GM12892 (cell line): ENCODE results near the gene CCDC136.

ENCODE experiments used
- DNase-seq: peaks from one replicate; pipeline ENCODE4 v3.0.0; 2011; ENCODE audit not compliant: insufficient read length
- FAIRE-seq: peaks from 2 replicates; lab custom pipeline; 2011; peaks lifted over from hg19 to GRCh38; lab: Jason Lieb, UNC
- POLR2A ChIP-seq: IDR thresholded peaks from 2 replicates; pipeline ENCODE4 v1.6.1; 2011; ENCODE audit warnings: low read depth, low read length, control low read depth
- POLR2AphosphoS5 ChIP-seq: IDR thresholded peaks from 2 replicates; pipeline ENCODE4 v1.6.1; 2011; ENCODE audit warnings: low read depth, low read length, control low read depth
- TAF1 ChIP-seq: IDR thresholded peaks from 2 replicates; pipeline ENCODE4 v1.6.1; 2011; ENCODE audit warnings: low read depth, mild to moderate bottlenecking, control low read depth, low read length, borderline replicate concordance

Gene CCDC136

DNA sequence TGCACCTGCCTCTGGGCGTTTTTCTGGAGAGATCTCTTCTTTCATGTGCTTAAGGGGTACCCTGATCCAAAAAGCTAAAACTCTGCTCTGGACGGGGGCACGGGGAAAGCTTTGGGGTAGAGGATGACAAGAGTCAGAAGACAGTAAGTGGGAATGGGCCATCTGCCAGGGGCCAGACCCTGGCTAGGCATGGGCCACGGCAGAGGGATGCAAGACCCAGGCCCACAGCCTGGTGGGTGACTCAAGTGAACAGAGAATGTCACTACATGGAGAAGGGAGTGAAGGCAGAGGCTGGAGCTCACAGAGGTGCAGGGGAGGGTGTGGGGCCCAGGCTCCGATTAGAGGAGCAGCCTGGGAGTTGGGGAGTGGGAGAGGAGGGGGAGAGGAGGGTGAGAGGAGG is 53.7 kb downstream of the CCDC136 start:
- no peak for DNase-seq
- TF ChIP-seq POLR2A (no peak), POLR2AphosphoS5 (no peak), TAF1 (no peak)
- FAIRE-seq, result no peak

DNA sequence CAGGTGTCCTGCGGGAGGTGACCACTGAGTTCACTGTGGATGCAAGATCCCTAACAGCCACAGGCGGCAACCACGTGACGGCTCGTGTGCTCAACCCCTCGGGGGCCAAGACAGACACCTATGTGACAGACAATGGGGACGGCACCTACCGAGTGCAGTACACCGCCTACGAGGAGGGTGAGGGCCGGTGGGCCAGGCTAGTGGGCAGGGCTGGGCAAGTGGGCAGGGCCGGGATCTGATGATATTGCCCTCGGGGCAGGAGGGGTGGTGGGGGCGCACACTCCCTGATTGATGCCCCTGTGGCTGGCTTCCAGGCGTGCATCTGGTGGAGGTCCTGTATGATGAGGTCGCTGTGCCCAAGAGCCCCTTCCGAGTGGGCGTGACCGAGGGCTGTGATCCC is 54.2 kb downstream of the CCDC136 start:
- DNase-seq, result no peak
- TF ChIP-seq TAF1, result no peak
- no peak for TF ChIP-seq POLR2A
- no peak for TF ChIP-seq POLR2AphosphoS5
- FAIRE-seq, result no peak

DNA sequence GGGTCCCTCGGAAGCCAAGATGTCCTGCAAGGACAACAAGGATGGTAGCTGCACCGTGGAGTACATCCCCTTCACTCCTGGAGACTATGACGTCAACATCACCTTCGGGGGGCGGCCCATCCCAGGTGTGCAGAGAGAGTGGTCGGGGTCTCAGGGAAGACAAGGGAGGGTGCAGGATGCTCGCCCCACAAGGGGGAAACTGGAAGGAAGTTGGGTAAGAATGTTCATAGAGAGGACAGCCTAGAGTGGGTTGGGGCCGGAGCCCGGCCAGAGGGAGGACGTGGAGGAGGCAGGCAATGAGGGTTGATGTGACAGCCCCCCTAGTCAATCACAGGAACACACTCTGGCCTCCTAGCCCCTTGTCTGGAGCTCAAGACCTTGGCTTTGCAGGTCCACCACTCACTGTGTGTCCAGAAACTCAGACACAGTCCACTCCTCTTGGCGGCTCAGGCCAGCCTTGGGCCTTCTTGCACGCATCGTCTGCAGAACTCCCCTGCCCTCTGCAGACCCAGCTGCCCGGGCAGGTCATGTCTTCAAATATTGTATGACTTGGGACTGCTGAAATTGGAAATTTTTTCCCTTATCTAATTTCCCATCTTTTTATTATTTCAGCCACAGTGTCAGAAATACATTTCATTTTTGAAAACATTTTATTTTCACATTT is 55.1 kb downstream of the CCDC136 start:
- DNase-seq (no peak), FAIRE-seq (no peak)
- TF ChIP-seq POLR2A (no peak), TAF1 (no peak), POLR2AphosphoS5 (no peak)

DNA sequence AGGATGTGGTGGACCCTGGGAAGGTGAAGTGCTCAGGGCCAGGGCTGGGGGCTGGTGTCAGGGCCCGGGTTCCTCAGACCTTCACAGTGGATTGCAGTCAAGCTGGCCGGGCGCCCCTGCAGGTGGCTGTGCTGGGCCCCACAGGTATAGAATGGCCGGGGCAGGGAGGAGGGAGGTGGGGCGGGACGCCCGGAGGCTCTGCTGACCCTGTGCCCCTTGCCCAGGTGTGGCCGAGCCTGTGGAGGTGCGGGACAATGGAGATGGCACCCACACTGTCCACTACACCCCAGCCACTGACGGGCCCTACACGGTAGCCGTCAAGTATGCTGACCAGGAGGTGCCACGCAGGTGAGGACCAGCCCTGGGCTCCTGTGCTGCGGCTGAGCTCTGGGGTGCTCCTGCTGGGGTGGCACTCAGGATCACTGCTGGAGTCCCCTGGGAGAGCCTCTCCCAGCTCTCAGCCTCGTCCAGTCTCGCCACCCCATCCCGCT is 56.0 kb downstream of the CCDC136 start:
- DNase-seq, result no peak
- FAIRE-seq, result no peak
- TF ChIP-seq TAF1, result no peak
- no peak for TF ChIP-seq POLR2AphosphoS5
- TF ChIP-seq POLR2A, result no peak

DNA sequence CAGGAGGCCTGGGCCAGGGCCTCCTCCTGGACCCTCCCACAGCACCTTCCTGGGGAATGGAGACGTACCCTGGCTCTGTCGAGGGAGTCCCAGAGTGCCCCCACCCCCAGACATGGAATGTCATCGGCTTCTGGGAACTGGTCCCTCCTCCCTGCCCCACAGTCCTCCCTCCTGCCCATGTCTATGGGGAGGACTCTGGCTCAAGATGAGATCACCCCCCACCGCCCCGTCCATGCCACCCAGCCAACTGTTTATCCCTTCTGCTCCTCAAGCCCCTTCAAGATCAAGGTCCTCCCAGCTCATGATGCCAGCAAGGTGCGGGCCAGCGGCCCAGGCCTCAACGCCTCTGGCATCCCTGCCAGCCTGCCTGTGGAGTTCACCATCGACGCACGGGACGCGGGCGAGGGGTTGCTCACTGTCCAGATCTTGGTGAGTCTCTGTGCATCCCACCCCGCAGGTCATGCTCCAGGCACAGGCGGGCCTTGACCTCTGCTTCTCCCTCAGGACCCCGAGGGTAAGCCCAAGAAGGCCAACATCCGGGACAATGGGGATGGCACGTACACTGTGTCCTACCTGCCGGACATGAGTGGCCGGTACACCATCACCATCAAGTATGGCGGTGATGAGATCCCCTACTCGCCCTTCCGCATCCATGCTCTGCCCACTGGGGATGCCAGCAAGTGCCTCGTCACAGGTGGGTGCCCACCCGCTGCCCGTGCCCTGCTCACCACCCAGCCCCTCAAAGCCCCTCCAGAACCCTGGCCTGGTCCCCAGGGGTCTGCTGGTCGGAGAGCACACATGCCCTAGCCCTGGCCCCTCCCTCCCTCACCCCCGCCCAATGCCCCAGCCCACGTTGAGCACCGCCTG is 56.8 kb downstream of the CCDC136 start:
- no peak for FAIRE-seq
- TF ChIP-seq POLR2AphosphoS5 (no peak), TAF1 (no peak), POLR2A (no peak)

DNA sequence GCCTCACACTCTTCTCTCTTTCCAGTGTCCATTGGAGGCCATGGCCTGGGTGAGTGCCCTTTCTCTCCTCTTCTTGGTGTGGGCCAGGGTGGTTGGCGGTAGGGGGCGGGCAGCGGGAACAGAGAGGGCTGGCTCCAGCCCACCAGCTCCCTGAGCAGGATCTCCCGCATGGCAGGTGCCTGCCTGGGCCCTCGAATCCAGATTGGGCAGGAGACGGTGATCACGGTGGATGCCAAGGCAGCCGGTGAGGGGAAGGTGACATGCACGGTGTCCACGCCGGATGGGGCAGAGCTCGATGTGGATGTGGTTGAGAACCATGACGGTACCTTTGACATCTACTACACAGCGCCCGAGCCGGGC is 57.4 kb downstream of the CCDC136 start:
- TF ChIP-seq TAF1 (no peak), POLR2A (no peak), POLR2AphosphoS5 (no peak)
- DNase-seq (no peak), FAIRE-seq (no peak)

More for the DNA sequence above, 56.8 kb downstream of the CCDC136 start:
- DNase-seq, result no peak

DNA sequence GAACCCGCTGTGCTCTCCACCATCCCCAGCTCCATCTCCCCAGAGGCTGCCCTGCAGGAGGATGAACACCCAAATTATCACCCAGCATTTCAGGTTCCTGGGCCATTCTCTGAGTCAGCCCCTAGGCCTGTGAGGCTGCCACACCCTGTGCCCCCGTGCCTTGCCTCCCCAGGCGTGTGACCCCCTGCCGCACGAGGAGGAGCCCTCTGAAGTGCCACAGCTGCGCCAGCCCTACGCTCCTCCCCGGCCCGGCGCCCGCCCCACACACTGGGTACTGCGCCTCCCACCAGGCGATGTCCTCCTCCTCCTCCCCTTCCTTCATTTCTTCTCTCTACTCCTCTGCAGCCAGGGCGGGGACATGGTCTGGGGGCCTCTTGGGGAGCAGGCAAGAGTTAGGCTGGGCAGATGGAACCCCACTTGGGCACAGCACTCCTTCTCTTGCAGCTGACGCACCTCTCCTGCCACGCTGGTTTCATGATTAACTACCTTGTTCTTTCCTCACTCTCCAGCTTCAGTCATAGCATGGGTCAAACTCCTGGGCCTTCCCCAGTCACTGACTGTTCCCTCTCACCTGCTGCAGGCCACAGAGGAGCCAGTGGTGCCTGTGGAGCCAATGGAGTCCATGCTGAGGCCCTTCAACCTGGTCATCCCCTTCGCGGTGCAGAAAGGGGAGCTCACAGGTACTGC is 58.2 kb downstream of the CCDC136 start:
- TF ChIP-seq POLR2A (no peak), TAF1 (no peak), POLR2AphosphoS5 (no peak)
- DNase-seq, result no peak
- FAIRE-seq, result no peak

DNA sequence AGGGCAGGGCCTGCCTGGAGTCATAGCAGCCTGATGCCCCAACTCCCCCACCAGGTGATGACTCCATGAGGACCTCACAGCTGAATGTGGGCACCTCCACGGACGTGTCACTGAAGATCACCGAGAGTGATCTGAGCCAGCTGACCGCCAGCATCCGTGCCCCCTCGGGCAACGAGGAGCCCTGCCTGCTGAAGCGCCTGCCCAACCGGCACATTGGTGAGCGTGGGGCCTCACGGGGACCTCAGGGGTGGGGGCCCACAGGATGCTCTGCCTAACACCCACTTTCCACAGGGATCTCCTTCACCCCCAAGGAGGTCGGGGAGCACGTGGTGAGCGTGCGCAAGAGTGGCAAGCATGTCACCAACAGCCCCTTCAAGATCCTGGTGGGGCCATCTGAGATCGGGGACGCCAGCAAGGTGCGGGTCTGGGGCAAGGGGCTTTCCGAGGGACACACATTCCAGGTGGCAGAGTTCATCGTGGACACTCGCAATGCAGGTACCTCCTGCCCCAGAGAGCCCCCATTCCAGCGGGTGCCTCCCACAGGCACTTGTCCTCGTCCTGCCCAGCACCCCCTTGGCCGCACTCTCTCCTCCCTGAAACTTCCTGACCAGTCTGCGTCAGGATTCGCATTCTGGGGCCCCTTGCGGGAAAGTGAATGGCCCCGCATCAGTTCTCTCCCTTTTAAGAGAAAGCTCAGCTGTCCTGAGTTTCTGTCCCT is 60.9 kb downstream of the CCDC136 start:
- FAIRE-seq (no peak), DNase-seq (no peak)
- TF ChIP-seq POLR2AphosphoS5 (no peak), POLR2A (no peak), TAF1 (no peak)

DNA sequence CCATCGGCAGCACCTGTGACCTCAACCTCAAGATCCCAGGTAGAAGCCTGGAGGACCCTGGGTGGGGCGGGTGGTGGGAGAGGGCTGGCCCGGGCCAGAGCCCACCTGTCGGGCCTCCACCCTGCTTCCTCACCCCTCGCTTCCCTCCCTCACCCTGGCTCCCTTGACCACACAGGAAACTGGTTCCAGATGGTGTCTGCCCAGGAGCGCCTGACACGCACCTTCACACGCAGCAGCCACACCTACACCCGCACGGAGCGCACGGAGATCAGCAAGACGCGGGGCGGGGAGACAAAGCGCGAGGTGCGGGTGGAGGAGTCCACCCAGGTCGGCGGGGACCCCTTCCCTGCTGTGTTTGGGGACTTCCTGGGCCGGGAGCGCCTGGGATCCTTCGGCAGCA is 62.0 kb downstream of the CCDC136 start:
- FAIRE-seq, result no peak
- TF ChIP-seq POLR2A, result no peak
- TF ChIP-seq TAF1, result no peak
- TF ChIP-seq POLR2AphosphoS5, result no peak

DNA sequence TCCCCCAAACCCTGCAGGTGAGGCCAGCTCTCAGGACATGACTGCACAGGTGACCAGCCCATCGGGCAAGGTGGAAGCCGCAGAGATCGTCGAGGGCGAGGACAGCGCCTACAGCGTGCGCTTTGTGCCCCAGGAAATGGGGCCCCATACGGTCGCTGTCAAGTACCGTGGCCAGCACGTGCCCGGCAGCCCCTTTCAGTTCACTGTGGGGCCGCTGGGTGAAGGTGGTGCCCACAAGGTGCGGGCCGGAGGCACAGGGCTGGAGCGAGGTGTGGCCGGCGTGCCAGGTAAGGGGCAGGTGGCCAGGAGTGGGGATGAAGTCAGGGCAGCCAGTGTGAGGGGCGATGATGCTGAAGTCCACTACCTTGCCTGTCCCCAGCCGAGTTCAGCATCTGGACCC is 62.6 kb downstream of the CCDC136 start:
- TF ChIP-seq TAF1 (no peak), POLR2AphosphoS5 (no peak), POLR2A (no peak)
- DNase-seq (no peak), FAIRE-seq (no peak)

More for the DNA sequence above, 62.0 kb downstream of the CCDC136 start:
- DNase-seq, result no peak
